NCI-H774 (cell line): ENCODE results near the gene ZNF536.
"Not testable (repeated sequence)": the region's sequence is repeated elsewhere in the genome, so short reads cannot be mapped to it uniquely, and the experiment has no call there.

Experiments used
- DNase-seq: peaks from one replicate; lab custom pipeline; 2025; lab: John Stamatoyannopoulos, UW

The ZNF536 gene

GRCh38 chr19:30420316-30420715 is 48.1 kb downstream of the ZNF536 start:
- DNase-seq = no peak

- no peak for DNase-seq
Measured at GRCh38 chr19:30420881-30421280, 48.7 kb downstream of the ZNF536 start.

GRCh38 chr19:30421571-30421970 is 49.4 kb downstream of the ZNF536 start:
- no peak for DNase-seq

GRCh38 chr19:30423481-30423880 is 51.3 kb downstream of the ZNF536 start:
- no peak for DNase-seq

- no peak for DNase-seq
Measured at GRCh38 chr19:30425885-30426838, 54.0 kb downstream of the ZNF536 start.

GRCh38 chr19:30426864-30427263 is 54.7 kb downstream of the ZNF536 start:
- no peak for DNase-seq

- DNase-seq = no peak
Measured at GRCh38 chr19:30428092-30428680, 56.0 kb downstream of the ZNF536 start.

GRCh38 chr19:30428844-30429243 is 56.7 kb downstream of the ZNF536 start:
- no peak for DNase-seq

GRCh38 chr19:30430206-30430734 is 58.1 kb downstream of the ZNF536 start:
- DNase-seq = no peak

- no peak for DNase-seq
Measured at GRCh38 chr19:30431591-30431990, 59.4 kb downstream of the ZNF536 start.

- DNase-seq = no peak
Measured at GRCh38 chr19:30434797-30435594, 62.8 kb downstream of the ZNF536 start.

- no peak for DNase-seq
Measured at GRCh38 chr19:30437869-30438268, 65.7 kb downstream of the ZNF536 start.

GRCh38 chr19:30439310-30439709 is 67.1 kb downstream of the ZNF536 start:
- no peak for DNase-seq

- DNase-seq = no peak
Measured at GRCh38 chr19:30441011-30441410, 68.8 kb downstream of the ZNF536 start.

- DNase-seq = no peak
Measured at GRCh38 chr19:30442674-30443073, 70.5 kb downstream of the ZNF536 start.

GRCh38 chr19:30443531-30444252 is 71.5 kb downstream of the ZNF536 start:
- DNase-seq = no peak

GRCh38 chr19:30444253-30444671 is 72.1 kb downstream of the ZNF536 start:
- DNase-seq = no peak

- no peak for DNase-seq
Measured at GRCh38 chr19:30444686-30445232, 72.6 kb downstream of the ZNF536 start.

- DNase-seq = no peak
Measured at GRCh38 chr19:30445385-30445784, 73.2 kb downstream of the ZNF536 start.

GRCh38 chr19:30446120-30446519 is 73.9 kb downstream of the ZNF536 start:
- not testable (repeated sequence) for DNase-seq

GRCh38 chr19:30446850-30447552 is 74.8 kb downstream of the ZNF536 start:
- DNase-seq = no peak
